GM23338 (cell line): ENCODE results near the gene C1QTNF9. TPM values are rescaled to one million over a fixed set of nuclear protein-coding genes. Genes with fewer than 3 reads are reported as not detected.

Experiments
- ATAC-seq: fragments of 200-7000 bp; cut with Tn5 transposase; 3 replicates; pipeline ENCODE4 v1.9.1; 2020
- DNase-seq: peaks from one replicate; pipeline ENCODE4 v3.0.0-alpha.2; 2015; ENCODE audit warnings: low spot score
- H2AFZ ChIP-seq: fragments of 200-600 bp; sonication (generic); 2 replicates; pipeline ENCODE4 v1.8.0; 2016; ENCODE audit warnings: antibody characterized with exemption, mild to moderate bottlenecking, moderate library complexity
- H3F3A ChIP-seq: fragments of 200-600 bp; sonication (generic); replicated peaks from 2 replicates; pipeline ENCODE4 v1.8.0; 2017; ENCODE audit warnings: antibody characterized with exemption, mixed run types, low read depth
- H3K27ac ChIP-seq: fragments of 200-600 bp; sonication (generic); 2 replicates; pipeline ENCODE4 v1.6.1; 2016; ENCODE audit warnings: low read depth
- H3K27me3 ChIP-seq: fragments of 200-600 bp; sonication (generic); 2 replicates; pipeline ENCODE4 v1.8.0; 2016; ENCODE audit warnings: mild to moderate bottlenecking, mixed run types, moderate library complexity; ENCODE audit not compliant: insufficient read depth
- H3K36me3 ChIP-seq: fragments of 200-600 bp; sonication (generic); 2 replicates; pipeline ENCODE4 v1.8.0; 2016; ENCODE audit warnings: mild to moderate bottlenecking; ENCODE audit not compliant: insufficient read depth
- H3K4me1 ChIP-seq: fragments of 200-600 bp; sonication (generic); 2 replicates; pipeline ENCODE4 v1.8.0; 2016; ENCODE audit warnings: mild to moderate bottlenecking, moderate library complexity; ENCODE audit not compliant: insufficient read depth
- H3K4me2 ChIP-seq: fragments of 200-600 bp; sonication (generic); 2 replicates; pipeline ENCODE4 v1.7.1; 2017; ENCODE audit warnings: mixed run types
- H3K4me3 ChIP-seq: fragments of 200-600 bp; sonication (generic); 2 replicates; pipeline ENCODE4 v1.6.1; 2016; ENCODE audit warnings: mixed run types
- H3K79me2 ChIP-seq: fragments of 200-600 bp; sonication (generic); replicated peaks from 2 replicates; pipeline ENCODE4 v1.8.0; 2017; ENCODE audit warnings: mild to moderate bottlenecking; ENCODE audit not compliant: insufficient read depth
- H3K9me2 ChIP-seq: fragments of 200-600 bp; sonication (generic); 2 replicates; pipeline ENCODE4 v1.8.0; 2017; ENCODE audit not compliant: insufficient read depth
- H4K20me1 ChIP-seq: fragments of 200-600 bp; sonication (generic); replicated peaks from 2 replicates; pipeline ENCODE4 v1.8.0; 2017; ENCODE audit warnings: mild to moderate bottlenecking; ENCODE audit not compliant: insufficient read depth
- H3K27ac Mint-ChIP-seq: 2 replicates; pipeline ENCODE4 v1.8.0; 2020; ENCODE audit warnings: inconsistent platforms, mild to moderate bottlenecking, moderate library complexity, mixed read lengths
- H3K27me3 Mint-ChIP-seq: 3 replicates; pipeline ENCODE4 v1.8.0; 2022; ENCODE audit warnings: low read depth, mild to moderate bottlenecking, moderate library complexity, mixed read lengths, inconsistent platforms; ENCODE audit not compliant: insufficient read depth, poor library complexity
- H3K36me3 Mint-ChIP-seq: 3 replicates; pipeline ENCODE4 v1.8.0; 2021; ENCODE audit warnings: low read depth, mild to moderate bottlenecking, inconsistent platforms, moderate library complexity, mixed read lengths
- H3K4me1 Mint-ChIP-seq: 3 replicates; pipeline ENCODE4 v1.8.0; 2020; ENCODE audit warnings: mild to moderate bottlenecking, inconsistent platforms, mixed read lengths
- H3K4me3 Mint-ChIP-seq: 3 replicates; pipeline ENCODE4 v1.8.0; 2021; ENCODE audit warnings: moderate library complexity, mild to moderate bottlenecking, inconsistent platforms, mixed read lengths
- H3K9me3 Mint-ChIP-seq: 3 replicates; pipeline ENCODE4 v1.8.0; 2020; ENCODE audit warnings: moderate library complexity, mild to moderate bottlenecking, inconsistent platforms, mixed read lengths
- CREB1 ChIP-seq: fragments of 250-450 bp; sonication (Bioruptor Pico); IDR thresholded peaks from 2 replicates; pipeline ENCODE4 v1.5.0; 2020; ENCODE audit warnings: low read depth, mild to moderate bottlenecking, moderate library complexity
- ETS1 ChIP-seq: IDR thresholded peaks from 2 replicates; pipeline ENCODE4 v1.6.1; 2016; ENCODE audit warnings: antibody characterized with exemption
- EZH2 ChIP-seq: fragments of 200-600 bp; sonication (generic); IDR thresholded peaks from one replicate; pipeline ENCODE4 v1.8.0; 2017; ENCODE audit warnings: antibody characterized with exemption, mild to moderate bottlenecking, low read depth; ENCODE audit not compliant: unreplicated experiment
- EZH2phosphoT487 ChIP-seq: fragments of 200-600 bp; sonication (generic); IDR thresholded peaks from one replicate; pipeline ENCODE4 v1.8.1; 2018; ENCODE audit warnings: antibody characterized with exemption; ENCODE audit not compliant: unreplicated experiment
- JUNB ChIP-seq: IDR thresholded peaks from one replicate; pipeline ENCODE4 v1.6.1; 2016; ENCODE audit warnings: antibody characterized with exemption; ENCODE audit not compliant: unreplicated experiment
- NANOG ChIP-seq: IDR thresholded peaks from 2 replicates; pipeline ENCODE4 v1.6.1; 2016; ENCODE audit warnings: antibody characterized with exemption, borderline replicate concordance
- POLR2AphosphoS5 ChIP-seq: IDR thresholded peaks from 2 replicates; pipeline ENCODE4 v1.6.1; 2016; ENCODE audit warnings: antibody characterized with exemption, low read depth
- REST ChIP-seq: IDR thresholded peaks from one replicate; pipeline ENCODE4 v1.6.1; 2018; ENCODE audit warnings: antibody characterized with exemption; ENCODE audit not compliant: unreplicated experiment
- STAT1 ChIP-seq: IDR thresholded peaks from one replicate; pipeline ENCODE4 v1.6.1; 2016; ENCODE audit warnings: antibody characterized with exemption; ENCODE audit not compliant: unreplicated experiment
- ZNF114 ChIP-seq: fragments of 250-450 bp; sonication (Bioruptor Pico); IDR thresholded peaks from 2 replicates; pipeline ENCODE4 v1.5.0; 2020; ENCODE audit warnings: mild to moderate bottlenecking, moderate library complexity
- ZNF331 ChIP-seq: fragments of 250-450 bp; sonication (Bioruptor Pico); IDR thresholded peaks from 2 replicates; pipeline ENCODE4 v1.5.0; 2020; ENCODE audit warnings: low read depth, mild to moderate bottlenecking, moderate library complexity
- ZNF462 ChIP-seq: fragments of 250-450 bp; sonication (Bioruptor Pico); IDR thresholded peaks from 2 replicates; pipeline ENCODE4 v1.5.0; 2020; ENCODE audit warnings: mild to moderate bottlenecking, moderate library complexity
- polyA plus RNA-seq: library from polyadenylated mRNA; unstranded; fragments of >200 nt; fragmentation: Nextera tagmentation; extraction: Ambion mirVana; gene quantifications from 2 replicates; pipeline ENCODE4 v1.2.1, GENCODE V29; 2016
- total RNA-seq: library from RNA; depleted of rRNA; stranded (reverse); fragments of >200 nt; shearing (Covaris generic); gene quantifications from 2 replicates; pipeline ENCODE4 v1.2.3, GENCODE V29; 2014
- TF ChIP-seq, protein P1 (sequence below), 2 experiments: fragments of 200-600 bp in 1 of 2; sonication (generic) in 1 of 2; conservative IDR thresholded peaks; 2 replicates each; pipeline versions ENCODE4 v1.5.1 to v1.6.1; 2016 to 2017; ENCODE audit warnings: antibody characterized with exemption in 2 of 2, low read depth in 2 of 2, mild to moderate bottlenecking in 2 of 2, moderate library complexity in 1 of 2

The C1QTNF9 gene
- total and polyA plus RNA-seq, 2 experiments from 2014 or later, result not detected

- TF ChIP-seq ZNF114 (CRISPR knock-in tag), result no peak
- TF ChIP-seq NANOG, result no peak
- no peak for TF ChIP-seq ZNF462 (CRISPR knock-in tag)
- TF ChIP-seq STAT1, result no peak
- TF ChIP-seq POLR2AphosphoS5, result no peak
- no peak for TF ChIP-seq CREB1 (CRISPR knock-in tag)
- TF ChIP-seq JUNB, result no peak
- TF ChIP-seq, protein P1, sequence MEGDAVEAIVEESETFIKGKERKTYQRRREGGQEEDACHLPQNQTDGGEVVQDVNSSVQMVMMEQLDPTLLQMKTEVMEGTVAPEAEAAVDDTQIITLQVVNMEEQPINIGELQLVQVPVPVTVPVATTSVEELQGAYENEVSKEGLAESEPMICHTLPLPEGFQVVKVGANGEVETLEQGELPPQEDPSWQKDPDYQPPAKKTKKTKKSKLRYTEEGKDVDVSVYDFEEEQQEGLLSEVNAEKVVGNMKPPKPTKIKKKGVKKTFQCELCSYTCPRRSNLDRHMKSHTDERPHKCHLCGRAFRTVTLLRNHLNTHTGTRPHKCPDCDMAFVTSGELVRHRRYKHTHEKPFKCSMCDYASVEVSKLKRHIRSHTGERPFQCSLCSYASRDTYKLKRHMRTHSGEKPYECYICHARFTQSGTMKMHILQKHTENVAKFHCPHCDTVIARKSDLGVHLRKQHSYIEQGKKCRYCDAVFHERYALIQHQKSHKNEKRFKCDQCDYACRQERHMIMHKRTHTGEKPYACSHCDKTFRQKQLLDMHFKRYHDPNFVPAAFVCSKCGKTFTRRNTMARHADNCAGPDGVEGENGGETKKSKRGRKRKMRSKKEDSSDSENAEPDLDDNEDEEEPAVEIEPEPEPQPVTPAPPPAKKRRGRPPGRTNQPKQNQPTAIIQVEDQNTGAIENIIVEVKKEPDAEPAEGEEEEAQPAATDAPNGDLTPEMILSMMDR (conservative IDR thresholded peaks at IDR 0.05; ENCODE audit: low read depth in 2 of 2), result no peak
- TF ChIP-seq EZH2phosphoT487, result no peak
- no peak for TF ChIP-seq ZNF331 (CRISPR knock-in tag)
- TF ChIP-seq REST, result no peak
- TF ChIP-seq ETS1, result no peak
- TF ChIP-seq EZH2, result no peak
- Histone ChIP-seq H2AFZ (no peak overlapping the region), H4K20me1 (no peaks in the 10 kb centered on the region), H3K79me2 (no peaks in the 10 kb centered on the region), H3K4me1 (no peaks in the 10 kb centered on the region), H3K4me2 (no peak overlapping the region), H3K9me2 (no peaks in the 10 kb centered on the region), H3K36me3 (no peaks in the 10 kb centered on the region), H3K27ac (no peak overlapping the region), H3K27me3 (no peaks in the 10 kb centered on the region), H3F3A (no peaks in the 10 kb centered on the region), H3K4me3 (no peak overlapping the region)
- DNase-seq (no peak), ATAC-seq (no peak)
- Mint-ChIP-seq H3K27me3 (peaks cover 4% of the 10 kb centered on the region), H3K4me1 (peaks cover 2% of the 10 kb centered on the region; the same call in 1 of the 3 replicates), H3K27ac (no peak overlapping the region), H3K36me3 (no peaks in the 10 kb centered on the region; the same call in 2 of the 3 replicates), H3K9me3 (no peaks in the 10 kb centered on the region), H3K4me3 (no peak overlapping the region)
These were observed 55.8 kb downstream of the C1QTNF9 start for GRCh38 chr13:24365191-24365590.
